GM21360 (cell line): Measurements from ENCODE around the gene RBM19.

Experiments
- ATAC-seq: cut with Tn5 transposase; IDR thresholded peaks from one replicate; pipeline ENCODE4 v1.9.1; 2021; ENCODE audit warnings: mild to moderate bottlenecking, moderate library complexity; ENCODE audit not compliant: unreplicated experiment

RBM19 gene

DNA sequence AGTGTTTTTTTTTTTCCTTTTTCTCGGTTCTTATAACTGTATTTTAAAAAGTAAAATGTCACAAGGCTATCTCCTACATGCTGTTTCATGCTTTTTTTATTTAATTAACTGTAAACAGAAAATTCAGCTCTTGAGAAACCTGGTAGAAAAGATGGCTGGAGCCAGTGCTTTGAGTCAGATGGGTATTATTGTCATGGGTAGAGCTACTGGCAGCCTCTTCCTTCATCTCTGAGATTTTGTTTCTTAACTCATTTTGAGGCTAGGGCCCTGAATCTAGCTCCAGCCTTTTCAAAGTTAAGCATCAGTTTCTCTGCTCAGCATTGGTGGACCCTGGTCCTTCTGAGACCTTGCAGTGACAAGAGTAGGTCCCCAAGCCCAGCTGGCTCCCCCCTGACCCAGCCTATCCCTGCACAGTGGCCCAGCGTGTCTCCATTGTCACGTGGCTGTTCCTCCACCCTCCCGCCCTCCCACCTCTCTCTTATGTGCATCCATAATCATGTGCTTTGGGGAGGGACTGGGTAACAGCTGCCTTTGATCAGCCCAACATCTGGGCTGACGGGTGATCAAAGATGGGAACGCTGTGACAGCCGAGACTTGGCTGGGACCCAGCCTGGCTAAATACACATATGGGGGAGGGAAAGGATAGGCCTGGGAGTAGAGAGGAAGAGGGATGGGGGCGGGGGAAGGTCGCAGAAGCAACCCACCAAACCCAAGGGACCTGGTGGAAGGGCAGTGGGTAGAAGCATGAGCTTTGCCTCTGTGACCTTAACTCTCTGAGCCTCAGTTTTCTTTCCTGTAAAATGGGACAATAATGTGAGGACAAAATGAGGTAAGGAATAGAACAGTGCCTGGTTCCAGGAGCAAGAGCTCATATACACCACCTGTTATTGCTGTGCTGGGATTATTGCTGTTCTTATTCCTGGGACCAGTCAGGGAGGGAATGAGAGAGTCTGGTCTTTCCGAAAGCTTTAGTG is 24.4 kb upstream of the RBM19 start:
- ATAC-seq, result no peak

- ATAC-seq, result no peak
Observed at GRCh38 chr12:113988976-113989375, 22.9 kb upstream of the RBM19 start.

- no peak for ATAC-seq
Observed at GRCh38 chr12:113988064-113988451, 21.9 kb upstream of the RBM19 start.

DNA sequence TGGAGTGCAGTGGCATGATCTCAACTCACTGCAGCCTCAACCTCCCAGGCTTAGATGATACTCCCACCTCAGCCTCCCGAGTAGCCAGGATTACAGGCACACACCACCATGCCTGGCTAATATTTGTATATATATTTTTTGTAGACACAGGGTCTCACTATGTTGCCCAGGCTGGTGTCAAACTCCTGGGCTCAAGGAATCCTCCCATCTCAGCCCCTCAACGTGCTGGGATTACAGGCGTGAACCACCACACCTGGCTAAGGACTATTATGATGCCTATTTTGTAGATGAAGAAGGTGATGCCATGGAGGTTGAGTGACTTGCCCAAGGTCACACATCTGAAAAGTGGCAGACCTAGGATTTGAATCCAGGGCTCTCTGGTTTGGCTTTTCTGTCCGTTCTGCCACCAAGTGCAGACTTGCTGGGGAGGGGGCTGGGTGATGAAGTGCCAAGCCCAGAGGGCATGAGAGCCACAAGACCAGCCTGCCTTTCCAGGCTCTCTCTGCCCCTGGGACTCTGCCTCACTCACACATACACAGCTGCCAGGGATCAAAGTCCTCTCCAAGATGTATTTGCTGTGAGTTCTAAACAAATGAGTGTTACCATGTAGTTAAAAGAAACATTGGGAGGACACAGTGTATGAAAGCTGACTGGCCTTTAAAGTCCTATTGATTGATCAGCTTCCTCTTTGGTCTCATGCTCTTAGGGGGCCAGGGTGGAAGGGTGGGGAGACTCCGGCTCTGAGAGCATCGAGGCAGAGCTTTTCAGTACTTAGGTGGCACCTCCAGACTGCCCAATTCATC is 21.3 kb upstream of the RBM19 start:
- no peak for ATAC-seq

- no peak for ATAC-seq
Observed at GRCh38 chr12:113984464-113984863, 18.3 kb upstream of the RBM19 start.

GRCh38 chr12:113983777-113984448 is 17.8 kb upstream of the RBM19 start:
- ATAC-seq, result no peak

DNA sequence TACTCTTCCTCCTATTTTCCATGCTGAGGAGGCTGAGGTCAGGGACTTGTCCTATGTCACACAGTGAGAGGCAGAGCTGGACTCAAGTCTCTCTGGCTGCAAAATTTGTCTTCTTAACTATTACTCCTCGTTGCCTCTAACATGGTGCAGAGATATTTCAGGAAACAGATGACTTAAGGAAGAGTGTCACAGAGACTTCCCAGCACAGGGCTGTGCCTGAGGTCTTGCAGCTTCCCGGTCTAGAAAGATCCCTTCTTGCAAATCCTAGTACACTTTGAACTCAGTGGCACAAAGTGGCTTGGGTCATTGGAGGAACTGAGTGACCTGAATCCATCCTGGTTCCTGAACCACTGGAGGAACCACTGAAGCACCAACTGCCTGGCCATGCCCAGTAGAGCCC is 17.1 kb upstream of the RBM19 start:
- no peak for ATAC-seq

- ATAC-seq, result no peak
Observed at GRCh38 chr12:113981876-113982275, 15.8 kb upstream of the RBM19 start.

DNA sequence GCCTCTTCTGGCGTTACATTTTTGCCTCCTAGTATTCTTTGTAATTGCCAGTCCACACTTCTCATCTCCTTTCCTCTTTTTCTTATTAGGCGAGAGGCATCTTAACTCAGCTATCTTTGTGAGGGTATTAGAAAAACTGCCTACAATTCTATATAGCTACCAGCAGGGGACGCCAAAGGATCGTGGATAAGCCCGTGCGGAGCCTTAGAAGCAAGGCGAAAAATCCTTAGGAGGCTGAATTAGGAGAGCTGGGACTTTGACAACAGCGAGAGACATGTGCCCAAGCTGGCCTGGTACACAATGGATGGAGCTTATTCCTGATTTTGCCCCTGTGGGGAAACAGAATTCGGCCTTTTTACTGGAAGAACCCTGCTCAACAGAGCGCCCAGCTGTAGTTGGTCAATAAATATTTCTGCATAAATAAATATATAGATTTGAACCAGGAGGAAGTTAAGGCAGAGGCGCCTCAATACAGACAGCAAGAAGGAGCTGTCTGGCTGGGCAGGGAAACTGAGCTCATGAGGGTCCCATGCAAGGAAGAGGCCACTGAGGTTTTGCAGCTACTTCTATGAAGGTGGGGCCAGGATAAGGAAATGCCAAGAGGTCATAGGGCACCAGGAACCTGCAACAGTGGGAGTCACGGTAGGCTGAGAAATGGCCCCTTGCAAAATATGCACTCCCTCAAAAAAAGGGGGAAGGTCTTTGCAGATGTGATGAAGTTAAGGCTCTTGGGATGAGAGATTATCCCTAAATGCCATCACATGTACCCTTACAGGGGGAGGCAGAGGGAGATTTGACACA is 14.6 kb upstream of the RBM19 start:
- no peak for ATAC-seq

DNA sequence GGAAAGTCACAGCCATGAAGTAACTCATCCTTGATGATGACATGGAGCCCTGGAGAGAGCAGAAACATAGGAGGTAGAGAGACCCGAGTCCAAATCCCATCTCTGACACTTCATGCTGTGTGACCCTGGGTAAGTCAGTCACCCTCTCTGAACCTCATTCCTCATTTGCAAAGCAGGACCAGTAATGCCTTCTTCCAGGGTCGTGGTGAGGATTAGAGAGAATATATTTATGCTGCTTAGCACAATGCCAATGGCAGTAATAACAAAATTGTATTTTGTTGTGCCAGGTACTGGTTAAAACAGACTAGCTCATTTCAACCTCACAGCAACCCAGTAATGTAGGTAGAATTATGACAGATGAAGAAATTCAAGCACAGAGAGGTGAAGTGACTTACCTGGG is 13.9 kb upstream of the RBM19 start:
- no peak for ATAC-seq

DNA sequence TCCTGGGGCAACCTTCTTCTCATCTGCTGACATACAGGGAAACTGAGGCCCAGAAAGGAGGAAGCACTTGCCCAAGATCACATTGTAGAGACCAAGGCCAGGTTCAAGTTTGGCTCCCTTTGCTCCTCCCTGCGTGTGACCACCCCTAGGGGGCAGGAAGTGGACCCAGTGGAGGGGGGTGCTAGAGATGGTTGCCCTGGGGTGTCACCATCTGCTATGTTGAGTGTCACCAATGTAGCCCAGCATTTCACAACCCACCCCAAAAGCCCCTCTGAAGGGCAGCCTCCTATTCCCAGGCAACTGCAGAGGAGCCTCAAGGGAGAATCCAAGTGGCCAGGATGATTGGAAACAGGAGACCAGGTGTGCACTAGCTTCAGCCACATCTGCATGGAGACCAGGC is 12.0 kb upstream of the RBM19 start:
- no peak for ATAC-seq

GRCh38 chr12:113974006-113974405 is 7.9 kb upstream of the RBM19 start:
- no peak for ATAC-seq

DNA sequence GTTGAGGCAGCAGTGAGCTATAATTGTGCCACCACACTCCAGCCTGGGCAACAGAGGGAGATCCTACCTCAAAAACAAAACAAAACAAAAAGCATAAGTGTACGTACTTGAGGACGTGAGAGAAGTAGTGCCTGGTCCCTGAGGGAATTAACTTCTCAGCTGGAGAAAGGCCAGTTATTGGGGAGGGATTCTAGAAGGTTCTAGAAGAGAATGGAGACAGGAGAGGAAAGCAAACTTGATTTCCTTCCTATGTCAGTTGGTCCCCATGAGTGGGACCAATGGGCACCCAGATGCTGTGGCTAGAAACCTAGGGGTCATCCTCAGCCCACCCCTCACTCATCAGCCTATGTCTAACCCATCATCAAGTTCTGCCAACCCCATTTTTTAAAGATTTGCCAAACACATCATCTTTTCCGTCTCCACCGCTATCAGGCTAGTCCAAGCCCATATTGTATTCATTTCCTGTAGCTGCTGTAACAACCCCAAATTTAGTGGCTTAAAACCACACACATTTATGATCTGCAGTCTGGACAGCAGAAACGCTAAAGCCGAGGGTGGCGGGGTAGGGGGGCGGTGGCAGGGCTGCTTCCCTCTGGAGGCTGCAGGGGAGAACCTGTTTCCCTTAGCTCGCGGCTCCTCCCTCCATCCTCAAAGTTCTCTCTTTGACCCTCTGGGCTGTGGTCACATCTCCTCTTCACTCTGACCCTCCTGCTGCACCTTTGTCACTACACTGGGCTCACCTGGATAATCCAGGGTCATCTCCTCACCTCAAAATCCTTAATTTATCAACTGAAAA is 7.2 kb upstream of the RBM19 start:
- ATAC-seq, result no peak

DNA sequence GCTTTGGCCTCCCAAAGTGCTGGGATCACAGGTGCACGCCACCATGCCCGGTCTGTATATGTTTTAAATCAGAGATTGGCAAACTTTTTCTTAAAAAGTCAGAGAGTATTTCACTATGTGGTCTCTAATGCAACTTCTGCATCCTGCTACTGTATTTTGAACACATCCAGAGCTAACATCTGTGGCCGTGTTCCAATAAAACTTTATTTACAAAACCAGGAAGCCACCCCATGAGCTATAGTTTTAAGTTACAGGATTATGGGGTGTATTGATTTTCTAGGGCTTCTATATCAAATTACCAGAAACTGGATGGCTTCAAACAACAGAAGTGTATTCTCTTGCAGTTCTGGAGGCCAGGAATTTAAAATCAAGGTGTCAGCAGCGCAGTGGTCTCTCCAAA is 5.3 kb upstream of the RBM19 start:
- ATAC-seq, result no peak

DNA sequence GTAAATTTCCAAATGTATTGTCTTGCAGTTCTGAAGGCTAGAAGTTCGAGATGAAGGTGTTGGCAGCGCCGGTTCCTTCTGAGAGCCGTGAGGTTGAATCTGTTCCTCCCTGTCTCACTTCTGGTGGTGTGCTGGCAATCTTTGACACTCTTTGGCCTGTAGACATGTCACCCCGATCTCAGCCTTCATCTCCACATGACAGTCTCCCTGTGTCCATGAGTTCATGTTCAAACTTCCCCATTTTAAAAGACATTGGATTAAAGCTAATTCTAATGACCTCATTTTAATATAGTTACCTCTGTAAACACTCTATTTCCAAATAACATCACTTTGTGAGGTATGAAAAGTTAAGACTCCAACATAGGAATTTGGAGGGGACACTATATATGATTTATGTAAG is 4.1 kb upstream of the RBM19 start:
- ATAC-seq, result no peak

DNA sequence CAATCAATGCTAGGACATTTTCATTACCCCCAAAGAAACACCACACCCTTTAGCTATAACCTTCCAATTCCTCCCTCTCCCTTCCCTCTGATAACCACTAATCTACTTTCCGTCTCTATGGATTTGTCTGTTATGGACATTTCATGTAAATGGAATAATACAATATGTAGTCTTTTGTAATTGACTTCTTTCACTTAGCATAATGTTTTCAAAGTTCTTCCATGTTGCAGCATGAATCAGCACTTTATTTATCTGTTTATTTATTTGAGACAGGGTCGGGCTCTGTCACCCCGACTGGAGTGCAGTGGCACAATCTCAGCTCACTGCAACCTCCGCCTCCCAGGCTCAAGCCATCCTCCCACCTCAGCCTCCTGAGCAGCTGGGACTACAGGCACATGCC is 1.2 kb upstream of the RBM19 start:
- ATAC-seq, result no peak

- ATAC-seq, result no peak
Observed at GRCh38 chr12:113962733-113963132, 3.4 kb downstream of the RBM19 start.

DNA sequence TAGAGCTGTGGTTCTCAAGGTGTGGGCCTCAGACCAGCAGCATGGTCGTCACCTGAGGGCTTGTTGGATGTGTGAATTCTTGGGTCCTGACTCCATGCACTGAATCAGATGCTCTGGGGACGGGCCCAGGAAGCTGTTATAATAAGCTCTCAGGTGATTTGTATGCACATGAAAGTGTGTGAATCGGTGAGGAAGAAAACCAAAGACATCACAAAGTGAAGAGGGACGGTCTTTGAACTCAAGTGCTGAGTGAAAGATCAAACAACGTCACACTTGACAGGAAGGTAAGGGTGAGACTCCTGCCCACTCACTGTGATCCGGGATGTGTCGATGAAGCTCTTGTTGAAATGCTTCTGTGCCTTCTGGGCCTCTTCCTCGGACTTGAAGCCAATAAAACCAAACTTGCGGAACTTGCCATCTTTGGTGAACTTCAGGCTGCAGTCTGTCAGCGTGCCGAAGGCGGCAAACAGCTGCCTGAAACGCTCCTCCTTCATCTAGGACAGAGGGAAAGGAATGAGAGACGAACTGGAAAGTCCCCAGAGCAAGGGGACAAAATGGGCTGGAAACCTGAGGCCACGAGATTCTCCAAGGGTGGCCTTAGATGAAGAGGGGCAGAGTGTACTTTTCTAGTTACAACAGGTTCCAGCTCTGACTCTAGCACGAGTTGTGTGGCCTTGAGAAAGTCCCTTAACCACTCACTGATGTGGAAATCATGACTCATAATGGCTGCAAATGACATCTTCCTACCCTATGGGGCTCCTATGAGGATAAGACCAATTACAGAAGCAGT is 4.0 kb downstream of the RBM19 start:
- no peak for ATAC-seq

DNA sequence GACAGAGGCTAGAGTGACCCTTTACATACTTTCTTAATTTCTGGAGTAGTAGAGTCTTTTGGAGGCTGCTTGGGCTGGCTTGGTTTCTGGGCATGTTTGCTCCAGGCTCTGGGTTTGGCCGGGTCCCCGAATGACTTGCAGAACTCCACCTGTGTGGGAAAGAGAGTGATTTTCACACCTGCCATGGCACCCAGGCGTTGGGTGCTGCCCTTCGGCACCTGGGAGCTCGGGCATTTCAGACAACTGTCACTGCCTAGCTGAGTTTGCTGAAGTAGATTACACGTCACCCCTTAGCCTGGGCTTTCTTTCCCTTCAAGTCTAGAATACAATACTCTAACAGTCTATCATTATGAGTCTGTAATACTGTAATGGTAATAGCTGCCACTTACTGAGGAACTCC is 6.1 kb downstream of the RBM19 start:
- ATAC-seq, result no peak
